NCI-H510A treated with DMSO at 0.1 percent for 48 hours (cell line): ENCODE measurements around the gene ME1.
"Not testable (repeated sequence)": the region's sequence is repeated elsewhere in the genome, so short reads cannot be mapped to it uniquely, and the experiment has no call there.

Experiments used
- DNase-seq: peaks from one replicate; lab custom pipeline; 2025; lab: John Stamatoyannopoulos, UW

Gene ME1

GRCh38 chr6:83431545-83432155 is 799 bp upstream of the ME1 start:
- DNase-seq = peak; percentile 36

GRCh38 chr6:83429857-83430610 is 817 bp downstream of the ME1 start:
- peak; percentile 27 for DNase-seq

GRCh38 chr6:83429269-83429668 is 1.6 kb downstream of the ME1 start:
- DNase-seq = no peak

- no peak for DNase-seq
Observed at GRCh38 chr6:83424392-83425018, 6.3 kb downstream of the ME1 start.

GRCh38 chr6:83417880-83418663 is 12.8 kb downstream of the ME1 start:
- DNase-seq = no peak

GRCh38 chr6:83413068-83413467 is 17.8 kb downstream of the ME1 start:
- no peak for DNase-seq

GRCh38 chr6:83411731-83412130 is 19.1 kb downstream of the ME1 start:
- no peak for DNase-seq

GRCh38 chr6:83403191-83403590 is 27.7 kb downstream of the ME1 start:
- DNase-seq = no peak

GRCh38 chr6:83389606-83390005 is 41.2 kb downstream of the ME1 start:
- no peak for DNase-seq

- no peak for DNase-seq
Observed at GRCh38 chr6:83385473-83385872, 45.4 kb downstream of the ME1 start.

GRCh38 chr6:83384751-83385150 is 46.1 kb downstream of the ME1 start:
- DNase-seq = no peak

GRCh38 chr6:83381949-83382348 is 48.9 kb downstream of the ME1 start:
- DNase-seq = no peak

- no peak for DNase-seq
Observed at GRCh38 chr6:83378621-83379388, 52.0 kb downstream of the ME1 start.

GRCh38 chr6:83371423-83371822 is 59.4 kb downstream of the ME1 start:
- DNase-seq = no peak

GRCh38 chr6:83370567-83370966 is 60.3 kb downstream of the ME1 start:
- no peak for DNase-seq

- no peak for DNase-seq
Observed at GRCh38 chr6:83369692-83370091, 61.2 kb downstream of the ME1 start.

- no peak for DNase-seq
Observed at GRCh38 chr6:83368577-83368976, 62.3 kb downstream of the ME1 start.

- no peak for DNase-seq
Observed at GRCh38 chr6:83367104-83367503, 63.7 kb downstream of the ME1 start.

GRCh38 chr6:83365931-83366330 is 64.9 kb downstream of the ME1 start:
- DNase-seq = no peak

GRCh38 chr6:83362349-83362748 is 68.5 kb downstream of the ME1 start:
- not testable (repeated sequence) for DNase-seq

- DNase-seq = no peak
Observed at GRCh38 chr6:83359638-83360037, 71.2 kb downstream of the ME1 start.

GRCh38 chr6:83354747-83355146 is 76.1 kb downstream of the ME1 start:
- DNase-seq = no peak
